ENCODE data around the gene CENPB.

The CENPB gene

GRCh38 chr20:3755814-3756480 lies 30.6 kb downstream of the CENPB start:
- no peak for TF ChIP-seq CTCF (IDR thresholded peaks at IDR 0.05; ENCODE audit: control insufficient read depth, insufficient read depth, low read depth, low read length, missing control alignments)
- DNase-seq (ENCODE audit: low read depth) = no peak

GRCh38 chr20:3755269-3755668 lies 31.3 kb downstream of the CENPB start:
- no peak for TF ChIP-seq CTCF (IDR thresholded peaks at IDR 0.05; ENCODE audit: control insufficient read depth, insufficient read depth, low read depth, low read length, missing control alignments)
- DNase-seq (ENCODE audit: low read depth) = no peak
- H3K4me3 ChIP-seq (ENCODE audit: control insufficient read depth, low read depth, low read length) = no peak overlapping the region

More at GRCh38 chr20:3755814-3756480, 30.6 kb downstream of the CENPB start:
- H3K4me3 ChIP-seq (ENCODE audit: control insufficient read depth, low read depth, low read length) = no peak overlapping the region

- no peak for TF ChIP-seq CTCF (IDR thresholded peaks at IDR 0.05; ENCODE audit: control insufficient read depth, insufficient read depth, low read depth, low read length, missing control alignments)
- no peak for DNase-seq (ENCODE audit: low read depth)
- no peak overlapping the region for H3K4me3 ChIP-seq (ENCODE audit: control insufficient read depth, low read depth, low read length)
Observed at GRCh38 chr20:3754276-3754630, 32.3 kb downstream of the CENPB start.

- TF ChIP-seq CTCF (IDR thresholded peaks at IDR 0.05; ENCODE audit: control insufficient read depth, insufficient read depth, low read depth, low read length, missing control alignments) = no peak
- no peak overlapping the region for H3K4me3 ChIP-seq (ENCODE audit: control insufficient read depth, low read depth, low read length)
- DNase-seq (ENCODE audit: low read depth) = no peak
Observed at GRCh38 chr20:3753501-3754275, 32.9 kb downstream of the CENPB start.

- peak; percentile 91 for TF ChIP-seq CTCF (IDR thresholded peaks at IDR 0.05; ENCODE audit: control insufficient read depth, insufficient read depth, low read depth, low read length, missing control alignments)
- DNase-seq (ENCODE audit: low read depth) = peak; percentile 52
- no peak overlapping the region for H3K4me3 ChIP-seq (ENCODE audit: control insufficient read depth, low read depth, low read length)
Observed at GRCh38 chr20:3753098-3753497, 33.4 kb downstream of the CENPB start.

- H3K4me3 ChIP-seq (ENCODE audit: control insufficient read depth, low read depth, low read length) = no peak overlapping the region
- no peak for TF ChIP-seq CTCF (IDR thresholded peaks at IDR 0.05; ENCODE audit: control insufficient read depth, insufficient read depth, low read depth, low read length, missing control alignments)
- no peak for DNase-seq (ENCODE audit: low read depth)
Observed at GRCh38 chr20:3752386-3752759, 34.2 kb downstream of the CENPB start.
